Gastroesophageal sphincter (tissue), 3 donors: Measurements from ENCODE around the gene WDR81.

ENCODE experiments used
- EP300 ChIP-seq: sonication (generic); formaldehyde crosslinking; IDR thresholded peaks from one replicate; pipeline ENCODE4 v1.6.1; 2017; ENCODE audit warnings: antibody characterized with exemption, mild to moderate bottlenecking
- POLR2A ChIP-seq, 2 donors: fragments of 450-650 bp; IDR thresholded peaks; one replicate each; pipeline ENCODE4 v1.6.1; 2017; ENCODE audit warnings: antibody characterized with exemption in 2 of 2, mild to moderate bottlenecking in 2 of 2, moderate library complexity in 1 of 2
- POLR2AphosphoS5 ChIP-seq: sonication (generic); formaldehyde crosslinking; IDR thresholded peaks from one replicate; pipeline ENCODE4 v1.6.1; 2017; ENCODE audit warnings: antibody characterized with exemption
- TF ChIP-seq, protein P1 (sequence below), 4 experiments: fragments of 200-600 bp in 2 of 4; fragments of 450-650 bp in 2 of 4; sonication (generic) in 1 of 4; IDR thresholded peaks; one replicate each; pipeline ENCODE4 v1.5.1; 2017 to 2019; ENCODE audit warnings: antibody characterized with exemption in 4 of 4, mild to moderate bottlenecking in 2 of 4, moderate library complexity in 2 of 4

DNA sequence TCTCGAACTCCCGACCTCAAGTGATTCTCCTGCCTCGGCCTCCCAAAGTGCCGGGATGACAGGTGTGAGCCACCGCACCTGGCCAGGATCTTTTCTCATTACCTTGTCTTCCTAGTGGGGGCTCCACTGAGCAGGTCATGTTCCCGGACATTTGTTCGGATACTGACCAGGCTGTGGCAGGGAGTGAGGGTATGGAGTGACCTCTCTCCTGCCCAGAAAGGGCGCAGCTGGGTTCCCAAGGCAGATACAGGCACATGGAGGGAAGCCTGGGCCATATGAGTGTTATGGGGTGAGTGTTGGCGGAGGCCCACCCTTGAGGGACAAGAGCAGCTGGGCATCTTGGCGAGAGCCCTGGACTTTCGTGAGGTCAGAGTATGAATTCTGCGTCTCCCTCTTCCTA, 42.9 kb downstream of the WDR81 start:
- TF ChIP-seq, protein P1, sequence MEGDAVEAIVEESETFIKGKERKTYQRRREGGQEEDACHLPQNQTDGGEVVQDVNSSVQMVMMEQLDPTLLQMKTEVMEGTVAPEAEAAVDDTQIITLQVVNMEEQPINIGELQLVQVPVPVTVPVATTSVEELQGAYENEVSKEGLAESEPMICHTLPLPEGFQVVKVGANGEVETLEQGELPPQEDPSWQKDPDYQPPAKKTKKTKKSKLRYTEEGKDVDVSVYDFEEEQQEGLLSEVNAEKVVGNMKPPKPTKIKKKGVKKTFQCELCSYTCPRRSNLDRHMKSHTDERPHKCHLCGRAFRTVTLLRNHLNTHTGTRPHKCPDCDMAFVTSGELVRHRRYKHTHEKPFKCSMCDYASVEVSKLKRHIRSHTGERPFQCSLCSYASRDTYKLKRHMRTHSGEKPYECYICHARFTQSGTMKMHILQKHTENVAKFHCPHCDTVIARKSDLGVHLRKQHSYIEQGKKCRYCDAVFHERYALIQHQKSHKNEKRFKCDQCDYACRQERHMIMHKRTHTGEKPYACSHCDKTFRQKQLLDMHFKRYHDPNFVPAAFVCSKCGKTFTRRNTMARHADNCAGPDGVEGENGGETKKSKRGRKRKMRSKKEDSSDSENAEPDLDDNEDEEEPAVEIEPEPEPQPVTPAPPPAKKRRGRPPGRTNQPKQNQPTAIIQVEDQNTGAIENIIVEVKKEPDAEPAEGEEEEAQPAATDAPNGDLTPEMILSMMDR (IDR thresholded peaks at IDR 0.05): no peak
- TF ChIP-seq POLR2AphosphoS5 (no peak), POLR2A (IDR thresholded peaks at IDR 0.05) (no peak), EP300 (no peak)
